A673 (cell line): ENCODE measurements around the gene PAPOLA. TPM values are rescaled to one million over a fixed set of nuclear protein-coding genes. Genes with fewer than 3 reads are reported as not detected.
"Not testable (repeated sequence)": the region's sequence is repeated elsewhere in the genome, so short reads cannot be mapped to it uniquely, and the experiment has no call there.

Source experiments
- BruUV-seq: library from RNA; stranded (reverse); fragments of 400-500 nt; replicated peaks from 2 replicates; lab custom pipeline; 2021; lab: Mats Ljungman, UMichigan
- CTCF ChIA-PET: fragments of 300-600 bp; sonication (Branson Sonifier 250); formaldehyde crosslinking; loops from one replicate; lab custom pipeline; 2022; ENCODE audit warnings: antibody characterized with exemption; lab: Charles Lee
- POLR2A ChIA-PET: fragments of 300-600 bp; sonication (Branson Sonifier 250); formaldehyde crosslinking; loops from one replicate; lab custom pipeline; 2022; ENCODE audit warnings: antibody characterized with exemption; ENCODE audit not compliant: low non-redundant PET; lab: Charles Lee
- DNase-seq: peaks from one replicate; pipeline ENCODE4 v3.0.0-alpha.2; 2015; ENCODE audit warnings: low spot score
- H3K27ac ChIP-seq: fragments of 200-600 bp; sonication (generic); 2 replicates; pipeline ENCODE4 v1.5.1; 2016; ENCODE audit warnings: mixed run types, low read depth, mild to moderate bottlenecking, mixed read lengths, antibody characterized with exemption, low read length; ENCODE audit not compliant: poor library complexity, severe bottlenecking
- H3K27me3 ChIP-seq: fragments of 200-600 bp; sonication (generic); replicated peaks from 2 replicates; pipeline ENCODE4 v1.6.1; 2017; ENCODE audit warnings: mixed run types, low read depth, mild to moderate bottlenecking, mixed read lengths, antibody characterized with exemption, low read length; ENCODE audit not compliant: insufficient read depth, poor library complexity
- H3K36me3 ChIP-seq: fragments of 200-600 bp; sonication (generic); 2 replicates; pipeline ENCODE4 v1.6.1; 2016; ENCODE audit warnings: mixed run types, mild to moderate bottlenecking, mixed read lengths, antibody characterized with exemption, low read length; ENCODE audit not compliant: insufficient read depth, poor library complexity, severe bottlenecking
- H3K4me1 ChIP-seq: fragments of 200-600 bp; sonication (generic); 2 replicates; pipeline ENCODE4 v1.6.1; 2017; ENCODE audit warnings: mixed run types, mild to moderate bottlenecking, mixed read lengths, antibody characterized with exemption, low read length; ENCODE audit not compliant: insufficient read depth, poor library complexity, severe bottlenecking
- H3K4me3 ChIP-seq: fragments of 200-600 bp; sonication (generic); 2 replicates; pipeline ENCODE4 v1.5.1; 2016; ENCODE audit warnings: low read depth, mixed run types, mild to moderate bottlenecking, mixed read lengths, low read length; ENCODE audit not compliant: poor library complexity, severe bottlenecking
- H3K9me3 ChIP-seq: fragments of 200-600 bp; sonication (generic); 2 replicates; pipeline ENCODE4 v1.6.1; 2016; ENCODE audit warnings: mixed run types, low read depth, mild to moderate bottlenecking, mixed read lengths, antibody characterized with exemption, low read length; ENCODE audit not compliant: poor library complexity, severe bottlenecking
- CTCF ChIP-seq: fragments of 300-800, 200-600 bp; sonication (generic); conservative IDR thresholded peaks from 2 replicates; pipeline ENCODE4 v1.5.1; 2017; ENCODE audit warnings: low read depth, mild to moderate bottlenecking, antibody characterized with exemption, low read length, moderate library complexity, mixed read lengths
- EZH2 ChIP-seq: fragments of 200-600 bp; sonication (generic); IDR thresholded peaks from 2 replicates; pipeline ENCODE4 v1.6.1; 2017; ENCODE audit warnings: borderline replicate concordance, low read depth, mild to moderate bottlenecking, mixed read lengths, antibody characterized with exemption, low read length; ENCODE audit not compliant: poor library complexity, severe bottlenecking
- intact Hi-C: fragments of 100-400 bp; cut with micrococcal nuclease; formaldehyde crosslinking; loops from one replicate; pipeline ENCODE4 v1.10.0; 2022; ENCODE audit not compliant: unreplicated experiment
- total RNA-seq: library from RNA; stranded (reverse); gene quantifications from 2 replicates; pipeline ENCODE4 v1.2.3, GENCODE V29; 2021

PAPOLA gene
- total RNA-seq, 1 experiment from 2014 or later: 337 TPM

GRCh38 chr14:96466918-96467317 is 35.3 kb upstream of the PAPOLA start:
- no TSS peak for BruUV-seq
- CTCF ChIA-PET: no interaction called here
- H3K9me3 ChIP-seq: no peaks in the 10 kb centered on the region
- no peak overlapping the region for H3K4me3 ChIP-seq
- TF ChIP-seq EZH2: no peak
- no peak for TF ChIP-seq CTCF
- POLR2A ChIA-PET: no interaction called here
- H3K4me1 ChIP-seq: peaks cover 14% of the 10 kb centered on the region
- H3K36me3 ChIP-seq: no peaks in the 10 kb centered on the region
- H3K27ac ChIP-seq: no peak overlapping the region
- no peaks in the 10 kb centered on the region for H3K27me3 ChIP-seq
- DNase-seq: no peak
- intact Hi-C loops: no loop called here

DNA sequence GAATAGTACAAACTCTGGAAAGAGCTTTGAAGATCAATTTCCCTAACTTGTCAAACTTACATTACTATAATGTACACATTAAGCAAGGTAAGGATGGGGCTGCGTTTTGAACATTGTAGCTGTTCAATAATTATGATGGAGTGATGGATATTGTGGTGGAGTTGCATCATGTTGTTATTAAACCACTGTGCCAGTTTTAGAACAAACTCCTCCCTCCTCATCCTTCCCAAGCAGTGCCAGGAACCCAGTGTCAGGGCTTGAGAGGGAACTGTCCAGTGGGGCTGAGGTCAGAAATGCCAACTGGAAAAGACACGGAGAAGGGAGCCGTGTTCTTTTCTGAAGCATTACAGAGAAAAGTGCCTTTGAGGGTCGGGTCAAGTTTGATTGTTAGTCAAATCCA is 31.9 kb upstream of the PAPOLA start:
- Histone ChIP-seq H3K9me3 (no peaks in the 10 kb centered on the region), H3K4me1 (peaks cover 14% of the 10 kb centered on the region), H3K36me3 (no peaks in the 10 kb centered on the region), H3K27ac (no peak overlapping the region), H3K27me3 (no peaks in the 10 kb centered on the region), H3K4me3 (no peak overlapping the region)
- POLR2A ChIA-PET: no interaction called here
- intact Hi-C loops: no loop called here
- CTCF ChIA-PET: no interaction called here
- no peak for TF ChIP-seq EZH2
- no peak for TF ChIP-seq CTCF
- BruUV-seq: no TSS peak
- no peak for DNase-seq

GRCh38 chr14:96470967-96471366 is 31.2 kb upstream of the PAPOLA start:
- BruUV-seq, H3K36me3 ChIP-seq, H3K27ac ChIP-seq, intact Hi-C loops, H3K9me3 ChIP-seq, DNase-seq, H3K4me3 ChIP-seq, POLR2A ChIA-PET, CTCF ChIA-PET, H3K27me3 ChIP-seq: not testable (repeated sequence)
- H3K4me1 ChIP-seq: peaks cover 14% of the 10 kb centered on the region

- Histone ChIP-seq H3K4me1 (peaks cover 19% of the 10 kb centered on the region), H3K27me3 (no peaks in the 10 kb centered on the region), H3K27ac (peak overlapping the region; percentile 84), H3K9me3 (no peaks in the 10 kb centered on the region), H3K4me3 (peak overlapping the region; percentile 54), H3K36me3 (peaks cover 6% of the 10 kb centered on the region)
- peak; percentile 95 for DNase-seq
- no TSS peak for BruUV-seq
- intact Hi-C loops: loop anchor here (1.0 to 5.0 kb wide), 3 partner anchors 25 to 739 kb away; partner anchors contain the start of gene PAPOLA
- TF ChIP-seq CTCF (no peak), EZH2 (no peak)
- ChIA-PET CTCF (interaction anchor here (0.6 kb wide), 1 partner anchor 1660 kb away, joined by 6 read pairs; no protein-coding TSS in a partner anchor), POLR2A (interaction anchor here (0.6 to 0.8 kb wide), 4 partner anchors 20 to 738 kb away, joined by 3 to 8 read pairs (median 4); no protein-coding TSS in a partner anchor)
Observed at GRCh38 chr14:96478119-96478518, 24.1 kb upstream of the PAPOLA start.
